Measurements from ENCODE around the gene METTL27.
"Not testable (repeated sequence)": the region's sequence is repeated elsewhere in the genome, so short reads cannot be mapped to it uniquely, and the experiment has no call there.

Gene METTL27

GRCh38 chr7:73866446-73866767 lies 24.1 kb upstream of the METTL27 start:
- no peak for DNase-seq

DNA sequence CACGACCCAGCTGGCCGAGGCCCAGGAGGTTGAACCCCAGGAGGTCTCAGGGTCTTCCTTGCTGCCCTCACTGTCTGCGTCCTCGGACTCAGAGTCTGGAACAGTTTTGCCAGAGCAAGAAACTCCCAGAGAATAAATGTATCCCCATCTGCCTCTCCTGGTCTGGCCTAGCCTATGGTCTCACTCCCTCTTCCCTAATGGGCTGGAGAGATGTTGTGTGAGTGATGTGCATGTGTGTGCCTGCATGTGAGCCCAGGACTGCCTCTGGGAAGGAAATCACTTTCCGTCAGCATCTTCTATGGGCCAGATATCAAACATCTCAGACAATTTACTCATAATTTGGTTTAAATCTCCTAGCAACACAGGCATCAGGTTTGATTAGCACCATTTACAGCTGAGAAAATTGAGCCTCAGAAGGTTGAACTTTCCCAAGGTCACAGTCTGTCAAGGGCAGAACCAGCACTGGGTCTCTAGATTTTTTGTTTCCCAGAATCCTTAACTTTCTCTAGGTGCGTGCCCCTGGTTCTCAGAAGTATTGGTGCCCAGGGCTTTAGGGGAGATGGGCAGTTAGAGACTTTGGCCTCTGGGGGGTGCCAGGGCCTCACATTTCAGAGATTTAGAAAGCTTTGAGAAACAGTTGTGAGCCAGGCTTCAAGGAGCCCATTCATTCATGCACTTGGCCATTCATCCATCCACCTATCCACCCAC lies 23.6 kb upstream of the METTL27 start:
- peak; percentile 59 for DNase-seq

DNA sequence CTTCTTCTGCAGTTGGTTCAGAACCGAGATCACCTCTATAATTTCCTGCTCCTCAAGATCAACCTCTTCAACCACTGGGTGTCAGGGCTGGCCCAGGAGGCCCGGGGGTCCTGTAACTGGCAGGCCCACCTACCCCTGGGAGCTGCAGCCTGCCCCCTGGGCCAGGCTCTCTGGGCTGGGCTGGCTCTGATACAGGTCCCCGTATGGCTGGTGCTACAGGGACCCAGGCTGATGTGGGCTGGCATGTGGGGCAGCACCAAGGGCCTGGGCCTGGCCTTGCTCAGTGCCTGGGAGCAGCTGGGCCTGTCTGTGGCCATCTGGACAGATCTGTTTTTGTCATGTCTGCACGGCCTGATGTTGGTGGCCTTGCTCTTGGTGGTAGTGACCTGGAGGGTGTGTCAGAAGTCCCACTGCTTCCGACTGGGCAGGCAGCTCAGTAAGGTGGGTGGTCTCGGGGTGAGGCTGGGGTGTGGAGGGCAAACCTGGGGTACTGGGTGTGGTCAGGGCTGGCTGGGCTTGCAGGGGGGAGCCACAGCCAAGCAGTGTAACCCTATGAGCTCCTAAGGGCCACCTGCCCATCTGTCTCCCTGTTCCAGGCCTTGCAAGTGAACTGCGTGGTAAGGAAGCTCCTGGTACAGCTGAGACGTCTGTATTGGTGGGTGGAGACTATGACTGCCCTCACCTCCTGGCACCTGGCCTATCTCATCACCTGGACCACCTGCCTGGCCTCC lies 22.8 kb upstream of the METTL27 start:
- DNase-seq: no peak

DNA sequence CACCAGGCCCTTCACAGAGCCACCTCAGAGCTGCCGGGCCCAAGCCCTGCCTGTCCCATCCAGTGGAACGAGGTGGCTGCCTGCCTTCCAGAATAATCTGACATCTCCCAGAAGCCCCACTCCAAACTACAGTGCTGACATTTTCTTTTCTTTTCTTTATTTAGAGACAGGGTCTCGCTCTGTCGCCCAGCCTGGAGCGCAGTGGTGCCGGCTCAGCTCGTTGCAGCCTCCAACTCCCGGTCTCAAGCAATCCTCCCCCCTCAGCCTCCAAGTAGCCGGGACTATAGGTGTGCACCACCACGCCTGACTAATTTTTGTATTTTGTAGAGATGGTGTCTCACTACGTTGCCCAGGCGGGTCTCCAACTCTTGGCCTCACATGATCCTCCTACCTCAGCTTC lies 19.0 kb upstream of the METTL27 start:
- no peak for DNase-seq

DNA sequence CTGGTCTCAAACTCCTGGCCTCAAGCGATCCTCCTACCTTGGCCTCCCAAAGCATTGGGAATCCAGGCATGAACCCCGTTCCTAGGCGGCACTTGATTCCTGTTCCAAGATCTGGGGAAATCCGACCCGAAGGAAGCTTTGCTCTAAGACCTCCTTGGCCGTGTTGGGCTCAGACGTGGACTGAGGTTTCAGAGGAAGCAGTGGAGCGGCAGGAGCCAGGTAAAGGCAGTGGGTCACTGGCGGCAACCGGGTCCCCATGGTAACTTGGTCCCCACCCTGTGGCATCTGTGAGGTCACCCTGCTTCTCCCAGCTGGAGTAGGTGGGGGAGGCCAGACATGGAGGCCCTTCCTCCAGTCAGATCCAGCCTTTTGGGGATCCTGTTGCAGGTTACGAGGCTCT lies 18.5 kb upstream of the METTL27 start, which contains the start of gene TMEM270:
TSS of gene TMEM270 (plus strand) at position 301 of the 400 bp plus-strand sequence. CDS start at position 337, 36 bp downstream.
- DNase-seq: no peak

GRCh38 chr7:73858807-73859206 lies 16.5 kb upstream of the METTL27 start:
- no peak for DNase-seq

DNA sequence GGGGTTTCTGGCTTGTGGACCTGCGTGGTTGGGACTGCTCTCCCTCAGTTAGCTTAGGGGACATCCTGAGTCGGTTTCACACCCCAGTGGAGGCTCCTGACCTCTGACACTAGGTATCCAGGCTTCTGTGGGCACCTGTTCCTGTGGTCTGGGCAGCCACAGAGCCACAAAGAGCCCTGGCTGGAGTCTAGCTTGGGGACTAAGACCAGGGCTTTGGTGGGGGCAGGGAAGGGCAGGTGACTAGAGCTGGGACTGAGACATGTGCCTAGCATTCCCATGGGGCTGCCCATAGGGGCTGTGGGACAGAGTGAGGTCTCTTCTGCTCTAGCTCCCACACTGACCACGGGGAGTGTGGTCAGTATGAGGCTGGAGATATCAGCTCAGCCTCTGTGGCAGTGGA lies 14.6 kb upstream of the METTL27 start:
- no peak for DNase-seq

DNA sequence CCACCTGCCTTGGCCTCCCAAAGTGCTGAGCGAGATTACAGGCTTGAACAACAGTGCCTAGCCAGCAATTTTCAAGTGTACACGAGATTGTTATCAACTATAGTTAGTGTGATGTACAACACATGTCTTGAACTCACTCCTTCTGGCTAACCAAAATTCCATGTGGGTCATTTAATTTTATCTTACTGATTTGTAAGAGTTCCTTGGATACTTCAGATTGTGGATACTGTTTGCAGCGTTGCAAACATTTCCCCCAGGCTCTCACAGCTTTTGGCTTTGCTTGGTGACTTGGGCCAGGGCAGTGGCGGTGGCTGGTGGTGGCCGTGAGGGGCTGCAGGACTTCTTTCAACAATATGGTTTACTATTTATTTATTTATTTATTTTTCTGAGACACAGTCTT lies 10.2 kb upstream of the METTL27 start:
- DNase-seq: no peak

- DNase-seq: peak; percentile 90
These were observed 9.4 kb upstream of the METTL27 start for GRCh38 chr7:73851410-73852338.

DNA sequence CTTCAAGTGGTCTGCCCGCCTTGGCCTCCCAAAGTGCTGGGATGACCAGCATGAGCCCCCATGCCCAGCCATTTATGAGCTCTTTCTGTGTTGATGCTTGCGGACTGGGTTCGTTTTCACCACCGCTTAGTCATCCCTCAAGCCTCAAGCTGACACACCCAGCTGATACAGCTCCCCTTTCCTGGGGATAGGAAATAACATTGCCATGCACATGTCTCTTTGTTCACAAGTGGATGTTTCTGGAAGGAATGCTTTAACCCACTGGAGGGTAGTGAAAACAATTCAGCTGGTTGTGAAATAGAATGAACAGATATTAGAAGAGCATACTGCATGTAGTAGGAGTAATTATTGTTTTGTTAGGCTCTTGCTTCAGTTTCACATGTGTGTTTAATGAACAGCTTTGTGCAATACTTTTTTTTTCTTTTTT lies 8.5 kb upstream of the METTL27 start:
- DNase-seq: peak; percentile 85

DNA sequence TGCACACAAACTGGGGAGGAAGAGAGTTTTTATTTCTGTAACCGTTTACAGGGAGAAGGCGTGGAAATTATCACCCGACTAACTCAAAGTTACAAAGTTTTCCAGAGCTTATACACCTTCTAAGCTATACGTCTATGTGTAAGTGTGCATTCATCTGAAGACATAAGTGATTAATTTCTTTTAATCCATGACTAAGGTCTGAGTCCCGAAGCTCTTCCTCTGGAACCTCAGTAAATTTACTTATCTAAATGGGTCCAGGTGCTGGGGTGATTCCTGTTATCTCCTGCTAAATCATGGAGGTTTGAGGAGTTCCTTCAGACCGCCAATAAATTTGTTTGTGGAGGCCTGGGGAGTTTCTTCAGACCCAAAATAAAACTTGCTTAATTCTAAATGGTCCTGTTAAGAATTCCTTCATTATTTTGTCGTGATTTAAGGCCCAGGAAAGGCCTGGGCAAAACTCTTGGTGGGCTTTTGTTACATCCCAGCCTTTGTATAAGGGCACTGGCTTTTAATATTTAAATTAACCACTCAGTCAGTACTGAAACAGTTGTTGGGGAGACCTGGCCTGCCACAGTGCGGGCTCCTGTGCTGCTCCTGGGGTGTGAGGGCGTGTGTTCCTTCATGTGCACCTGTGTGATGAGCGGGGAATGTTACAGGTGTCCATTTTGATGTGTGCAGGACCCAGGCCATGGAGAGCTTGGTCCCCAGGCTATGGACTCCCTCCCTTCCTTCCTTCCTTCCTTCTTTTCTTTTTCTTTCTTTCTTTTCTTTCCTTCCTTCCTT lies 5.8 kb upstream of the METTL27 start:
- no peak for DNase-seq

DNA sequence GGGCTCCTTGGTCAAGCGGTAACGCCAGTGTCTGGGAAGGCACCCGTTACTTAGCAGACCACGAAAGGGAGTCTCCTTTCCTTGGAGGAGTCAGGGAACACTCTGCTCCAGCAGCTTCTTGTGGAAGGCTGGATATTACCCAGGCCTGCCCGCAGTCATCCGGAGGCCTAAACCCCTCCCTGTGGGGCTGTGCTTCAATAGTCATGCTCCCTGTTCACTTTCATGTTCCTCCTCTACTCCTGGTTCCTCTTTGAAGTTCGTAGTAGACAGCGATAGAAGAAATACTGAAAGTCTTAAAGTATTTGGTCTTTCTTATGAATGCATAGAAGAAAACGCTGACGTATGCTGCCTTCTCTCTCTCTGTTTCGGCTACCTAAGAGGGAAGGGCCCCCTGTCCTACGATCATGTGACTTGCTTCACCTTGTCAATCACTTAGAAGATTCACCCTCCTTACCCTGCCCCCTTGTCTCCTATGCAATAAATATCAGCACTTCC lies 3.4 kb upstream of the METTL27 start:
- DNase-seq: peak; percentile 88

GRCh38 chr7:73844848-73845460 lies 2.6 kb upstream of the METTL27 start:
- DNase-seq: no peak

DNA sequence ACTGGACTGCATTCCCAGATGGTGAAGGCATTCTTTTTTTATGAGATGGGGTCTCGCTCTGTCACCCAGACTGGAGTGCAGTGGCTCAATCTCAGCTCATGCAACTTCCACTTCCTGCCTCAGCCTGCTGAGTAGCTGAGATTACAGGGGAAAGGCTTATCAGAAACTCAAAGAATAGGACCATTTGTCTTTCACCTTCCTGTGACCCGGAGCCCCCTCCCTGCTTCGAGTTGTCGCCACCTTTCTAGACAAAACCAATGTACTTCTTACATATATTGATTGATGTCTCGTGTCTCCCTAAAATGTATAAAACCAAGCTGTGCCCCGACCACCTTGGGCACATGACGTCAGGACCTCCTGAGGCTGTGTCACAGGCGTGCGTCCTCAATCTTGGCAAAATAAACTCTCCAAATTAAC lies 1.8 kb upstream of the METTL27 start:
- peak; percentile 26 for DNase-seq

GRCh38 chr7:73841689-73842066 lies 638 bp downstream of the METTL27 start:
- DNase-seq: no peak

DNA sequence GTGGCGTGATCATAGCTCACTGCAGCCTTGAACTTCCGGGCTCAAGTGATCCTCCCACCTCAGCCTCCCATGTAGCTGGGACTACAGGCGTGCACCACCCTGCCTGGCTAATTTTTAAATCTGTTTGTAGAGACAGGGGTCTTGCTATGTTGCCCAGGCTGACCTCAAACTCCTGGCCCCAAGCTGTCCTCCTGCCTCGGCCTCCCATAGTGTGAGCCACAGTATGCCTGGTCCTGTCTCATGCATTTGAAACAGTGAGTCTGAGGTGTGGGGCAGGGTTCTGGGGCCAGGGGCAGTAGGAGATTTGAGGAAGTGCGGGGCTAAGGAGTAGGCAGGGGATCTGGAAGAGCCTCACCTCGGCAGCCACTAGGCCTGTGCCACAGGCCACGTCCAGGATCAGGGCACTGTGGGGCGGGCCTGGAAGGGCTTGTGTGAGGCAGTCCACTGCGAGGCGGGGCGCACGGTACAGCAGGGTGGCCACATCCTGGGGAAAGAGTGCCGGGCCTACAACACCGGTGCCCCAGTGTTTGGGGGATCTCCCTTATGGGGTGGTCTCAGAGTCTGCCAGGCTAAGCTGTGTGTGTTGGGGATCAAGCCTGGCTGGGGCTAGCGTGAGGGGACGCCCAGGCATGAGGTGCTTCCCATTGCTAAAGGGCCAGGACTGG lies 1.5 kb downstream of the METTL27 start:
- no peak for DNase-seq

GRCh38 chr7:73839743-73840714 lies 2.3 kb downstream of the METTL27 start:
- no peak for DNase-seq

GRCh38 chr7:73839290-73839689 lies 3.0 kb downstream of the METTL27 start:
- no peak for DNase-seq

GRCh38 chr7:73838642-73839041 lies 3.7 kb downstream of the METTL27 start:
- no peak for DNase-seq

GRCh38 chr7:73837167-73837566 lies 5.1 kb downstream of the METTL27 start:
- DNase-seq: not testable (repeated sequence)
